ENCODE data around the gene CDK2.
A peak's percentile ranks its signal among the peaks of the same experiment; 100 is the strongest.
"Not testable (repeated sequence)": the region's sequence is repeated elsewhere in the genome, so short reads cannot be mapped to it uniquely, and the experiment has no call there.

CDK2 gene

GRCh38 chr12:55981882-55982281, 15.3 kb downstream of the CDK2 start:
- H3K4me3 ChIP-seq (ENCODE audit: insufficient read depth in 1 of 2, low read depth in 1 of 2, low read length in 2 of 2); H3K27me3 ChIP-seq (ENCODE audit: control insufficient read depth in 1 of 2, insufficient read depth in 1 of 2, low read length in 2 of 2); H2AFZ ChIP-seq (ENCODE audit: low read depth, low read length); H3K27ac ChIP-seq (ENCODE audit: low read length, poor library complexity, severe bottlenecking); H2BK5ac ChIP-seq (ENCODE audit: low read depth, low read length, poor library complexity, severe bottlenecking); H2AK5ac ChIP-seq (ENCODE audit: low read length, severe bottlenecking); H3K4ac ChIP-seq (ENCODE audit: low read depth in 1 of 2, low read length in 2 of 2); H3K79me1 ChIP-seq (replicated peaks; ENCODE audit: low read length, poor library complexity, severe bottlenecking); H3K4me1 ChIP-seq (ENCODE audit: control insufficient read depth, insufficient read depth, low read depth, low read length); H2BK12ac ChIP-seq (ENCODE audit: low read length in 2 of 2); H3K9me3 ChIP-seq (ENCODE audit: control insufficient read depth, low read length); H3K14ac ChIP-seq (ENCODE audit: low read length in 2 of 2); H3K18ac ChIP-seq (ENCODE audit: low read depth in 1 of 2, low read length in 2 of 2); H2BK15ac ChIP-seq (ENCODE audit: low read depth, poor library complexity, severe bottlenecking); H3K9ac ChIP-seq (ENCODE audit: low read length); H3K4me2 ChIP-seq (ENCODE audit: low read length, poor library complexity, severe bottlenecking); H4K91ac ChIP-seq (ENCODE audit: low read length); H2BK120ac ChIP-seq (ENCODE audit: low read depth, low read length); DNase-seq; H3K23ac ChIP-seq (ENCODE audit: low read length in 2 of 2); H4K8ac ChIP-seq (ENCODE audit: low read length): not testable (repeated sequence)
- 70% methylated on average over 4 of the region's 5 CpGs for WGBS
- peaks cover 28 to 73% of the 10 kb centered on the region in 2 experiments for H3K36me3 ChIP-seq (ENCODE audit: control insufficient read depth in 1 of 2, insufficient read depth in 2 of 2, low read depth in 1 of 2, low read length in 2 of 2)

- no peak overlapping the region for H3K23ac ChIP-seq (ENCODE audit: low read length in 2 of 2)
- WGBS, result 98% methylated on average over 3 of the region's 3 CpGs
- peak overlapping the region; percentile 51 for H2AK5ac ChIP-seq (ENCODE audit: low read length, severe bottlenecking)
- no peaks in the 10 kb centered on the region for H3K9me3 ChIP-seq (ENCODE audit: control insufficient read depth, low read length)
- peak overlapping the region; percentile 37 for H3K27ac ChIP-seq (ENCODE audit: low read length, poor library complexity, severe bottlenecking)
- no peak overlapping the region for H2BK5ac ChIP-seq (ENCODE audit: low read depth, low read length, poor library complexity, severe bottlenecking)
- peaks cover 9% of the 10 kb centered on the region for H3K79me1 ChIP-seq (replicated peaks; ENCODE audit: low read length, poor library complexity, severe bottlenecking)
- H3K9ac ChIP-seq (ENCODE audit: low read length), result peak overlapping the region; percentile 11
- H3K36me3 ChIP-seq (ENCODE audit: control insufficient read depth in 1 of 2, insufficient read depth in 2 of 2, low read depth in 1 of 2, low read length in 2 of 2), result peaks cover 33 to 74% of the 10 kb centered on the region in 2 experiments
- no peak overlapping the region for H3K14ac ChIP-seq (ENCODE audit: low read length in 2 of 2)
- no peak overlapping the region for H2BK120ac ChIP-seq (ENCODE audit: low read depth, low read length)
- H3K4me2 ChIP-seq (ENCODE audit: low read length, poor library complexity, severe bottlenecking), result no peak overlapping the region
- no peak overlapping the region for H2BK15ac ChIP-seq (ENCODE audit: low read depth, poor library complexity, severe bottlenecking)
- DNase-seq, result no peak
- H2BK12ac ChIP-seq (ENCODE audit: low read length in 2 of 2), result no peak overlapping the region
- H3K4me1 ChIP-seq (ENCODE audit: control insufficient read depth, insufficient read depth, low read depth, low read length), result peaks cover 6% of the 10 kb centered on the region
- no peak overlapping the region for H3K4ac ChIP-seq (ENCODE audit: low read depth in 1 of 2, low read length in 2 of 2)
- H4K91ac ChIP-seq (ENCODE audit: low read length), result no peak overlapping the region
- H3K18ac ChIP-seq (ENCODE audit: low read depth in 1 of 2, low read length in 2 of 2), result no peak overlapping the region
- no peak overlapping the region for H4K8ac ChIP-seq (ENCODE audit: low read length)
- no peaks in the 10 kb centered on the region for H3K27me3 ChIP-seq (ENCODE audit: control insufficient read depth in 1 of 2, insufficient read depth in 1 of 2, low read length in 2 of 2)
- H3K4me3 ChIP-seq (ENCODE audit: insufficient read depth in 1 of 2, low read depth in 1 of 2, low read length in 2 of 2), result no peak overlapping the region
- no peak overlapping the region for H2AFZ ChIP-seq (ENCODE audit: low read depth, low read length)
Measured at GRCh38 chr12:55982319-55982936, 15.8 kb downstream of the CDK2 start.

DNA sequence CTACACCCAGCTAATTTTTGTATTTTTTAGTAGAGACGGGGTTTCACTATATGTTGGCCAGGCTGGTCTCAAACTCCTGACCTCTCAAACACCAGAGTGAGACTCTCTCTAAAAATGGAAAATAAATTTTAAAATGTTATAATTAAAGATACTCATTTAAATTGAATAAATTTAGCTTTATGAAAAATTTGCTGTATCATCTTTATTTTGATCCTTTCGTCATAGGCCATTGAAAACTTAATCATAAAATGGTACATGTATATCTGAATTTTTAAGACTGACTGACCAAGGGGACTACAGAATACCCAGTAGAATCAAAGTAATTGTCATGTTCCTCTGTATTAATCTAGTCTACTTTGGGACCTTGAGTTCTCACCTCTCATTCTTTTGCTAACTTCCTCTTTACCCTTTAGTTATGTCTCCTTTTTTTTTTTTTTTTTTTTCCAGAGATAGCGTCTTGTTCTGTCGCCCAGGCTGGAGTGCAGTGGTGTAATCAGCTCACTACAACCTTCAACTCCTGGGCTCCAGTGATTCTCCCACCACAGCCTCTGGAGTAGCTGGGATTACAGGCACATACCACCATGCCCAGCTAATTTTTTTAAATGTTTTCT, 16.7 kb downstream of the CDK2 start:
- no peak for DNase-seq
- H3K27ac ChIP-seq (ENCODE audit: low read length, poor library complexity, severe bottlenecking), result no peak overlapping the region
- H3K9ac ChIP-seq (ENCODE audit: low read length), result no peak overlapping the region
- H4K8ac ChIP-seq (ENCODE audit: low read length), result no peak overlapping the region
- no peak overlapping the region for H3K14ac ChIP-seq (ENCODE audit: low read length in 2 of 2)
- H2BK15ac ChIP-seq (ENCODE audit: low read depth, poor library complexity, severe bottlenecking), result no peak overlapping the region
- H2BK12ac ChIP-seq (ENCODE audit: low read length in 2 of 2), result no peak overlapping the region
- no peaks in the 10 kb centered on the region for H3K9me3 ChIP-seq (ENCODE audit: control insufficient read depth, low read length)
- no peak overlapping the region for H2BK5ac ChIP-seq (ENCODE audit: low read depth, low read length, poor library complexity, severe bottlenecking)
- WGBS, result 98% methylated on average over 3 of the region's 4 CpGs
- peaks cover 9% of the 10 kb centered on the region for H3K79me1 ChIP-seq (replicated peaks; ENCODE audit: low read length, poor library complexity, severe bottlenecking)
- H2AFZ ChIP-seq (ENCODE audit: low read depth, low read length), result no peak overlapping the region
- no peak overlapping the region for H4K91ac ChIP-seq (ENCODE audit: low read length)
- H3K23ac ChIP-seq (ENCODE audit: low read length in 2 of 2), result no peak overlapping the region
- H3K27me3 ChIP-seq (ENCODE audit: control insufficient read depth in 1 of 2, insufficient read depth in 1 of 2, low read length in 2 of 2), result no peaks in the 10 kb centered on the region
- H3K36me3 ChIP-seq (ENCODE audit: control insufficient read depth in 1 of 2, insufficient read depth in 2 of 2, low read depth in 1 of 2, low read length in 2 of 2), result peaks cover 41 to 77% of the 10 kb centered on the region in 2 experiments
- no peak overlapping the region for H3K4ac ChIP-seq (ENCODE audit: low read depth in 1 of 2, low read length in 2 of 2)
- no peak overlapping the region for H2BK120ac ChIP-seq (ENCODE audit: low read depth, low read length)
- H3K4me3 ChIP-seq (ENCODE audit: insufficient read depth in 1 of 2, low read depth in 1 of 2, low read length in 2 of 2), result no peak overlapping the region
- no peak overlapping the region for H3K18ac ChIP-seq (ENCODE audit: low read depth in 1 of 2, low read length in 2 of 2)
- H2AK5ac ChIP-seq (ENCODE audit: low read length, severe bottlenecking), result no peak overlapping the region
- H3K4me1 ChIP-seq (ENCODE audit: control insufficient read depth, insufficient read depth, low read depth, low read length), result peaks cover 6% of the 10 kb centered on the region
- no peak overlapping the region for H3K4me2 ChIP-seq (ENCODE audit: low read length, poor library complexity, severe bottlenecking)

DNA sequence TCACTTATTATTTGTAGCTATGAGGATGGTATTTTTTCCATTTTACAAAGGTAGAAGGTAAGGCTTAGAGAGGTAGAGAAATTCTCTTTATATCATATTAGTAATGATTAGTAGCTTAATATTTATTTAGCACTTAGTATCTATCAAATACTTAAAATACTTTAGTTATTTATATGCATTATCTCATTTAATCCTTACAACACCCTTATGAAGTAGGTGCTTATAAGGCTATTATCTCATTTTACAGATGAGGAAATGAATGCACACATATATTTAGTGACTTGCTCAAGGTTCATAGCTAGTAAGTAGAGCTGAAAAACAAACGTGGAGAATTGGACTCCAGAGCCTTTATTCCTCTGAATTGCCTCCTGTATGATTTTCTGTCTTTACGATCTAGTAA, 18.2 kb downstream of the CDK2 start:
- Histone ChIP-seq H2BK120ac (ENCODE audit: low read depth, low read length) (no peak overlapping the region), H3K4me3 (ENCODE audit: insufficient read depth in 1 of 2, low read depth in 1 of 2, low read length in 2 of 2) (no peak overlapping the region), H3K14ac (ENCODE audit: low read length in 2 of 2) (no peak overlapping the region), H4K8ac (ENCODE audit: low read length) (no peak overlapping the region), H4K91ac (ENCODE audit: low read length) (no peak overlapping the region), H3K9ac (ENCODE audit: low read length) (no peak overlapping the region), H3K36me3 (ENCODE audit: control insufficient read depth in 1 of 2, insufficient read depth in 2 of 2, low read depth in 1 of 2, low read length in 2 of 2) (peaks cover 53 to 80% of the 10 kb centered on the region in 2 experiments), H3K27ac (ENCODE audit: low read length, poor library complexity, severe bottlenecking) (no peak overlapping the region), H3K4me1 (ENCODE audit: control insufficient read depth, insufficient read depth, low read depth, low read length) (peaks cover 6% of the 10 kb centered on the region), H2BK5ac (ENCODE audit: low read depth, low read length, poor library complexity, severe bottlenecking) (no peak overlapping the region), H2BK12ac (ENCODE audit: low read length in 2 of 2) (no peak overlapping the region), H2AFZ (ENCODE audit: low read depth, low read length) (no peak overlapping the region), H3K4ac (ENCODE audit: low read depth in 1 of 2, low read length in 2 of 2) (no peak overlapping the region), H3K9me3 (ENCODE audit: control insufficient read depth, low read length) (no peaks in the 10 kb centered on the region), H3K27me3 (ENCODE audit: control insufficient read depth in 1 of 2, insufficient read depth in 1 of 2, low read length in 2 of 2) (no peaks in the 10 kb centered on the region), H3K18ac (ENCODE audit: low read depth in 1 of 2, low read length in 2 of 2) (no peak overlapping the region), H2BK15ac (ENCODE audit: low read depth, poor library complexity, severe bottlenecking) (no peak overlapping the region), H2AK5ac (ENCODE audit: low read length, severe bottlenecking) (no peak overlapping the region), H3K23ac (ENCODE audit: low read length in 2 of 2) (no peak overlapping the region), H3K79me1 (replicated peaks; ENCODE audit: low read length, poor library complexity, severe bottlenecking) (peaks cover 11% of the 10 kb centered on the region), H3K4me2 (ENCODE audit: low read length, poor library complexity, severe bottlenecking) (no peak overlapping the region)
- no peak for DNase-seq
- WGBS, result 86% methylated on average over 1 of the region's 2 CpGs

Measured in mesenchymal stem cell (in vitro differentiated cells and primary cell).